ENCODE measurements around the gene OR8J1. TPM values are rescaled to one million over a fixed set of nuclear protein-coding genes. Genes with fewer than 3 reads are reported as not detected.

The OR8J1 gene
- polyA plus RNA-seq, 1 donor (not counting 4 experiments of a cell fraction or from before 2014, with no cell fraction given): not detected

DNA sequence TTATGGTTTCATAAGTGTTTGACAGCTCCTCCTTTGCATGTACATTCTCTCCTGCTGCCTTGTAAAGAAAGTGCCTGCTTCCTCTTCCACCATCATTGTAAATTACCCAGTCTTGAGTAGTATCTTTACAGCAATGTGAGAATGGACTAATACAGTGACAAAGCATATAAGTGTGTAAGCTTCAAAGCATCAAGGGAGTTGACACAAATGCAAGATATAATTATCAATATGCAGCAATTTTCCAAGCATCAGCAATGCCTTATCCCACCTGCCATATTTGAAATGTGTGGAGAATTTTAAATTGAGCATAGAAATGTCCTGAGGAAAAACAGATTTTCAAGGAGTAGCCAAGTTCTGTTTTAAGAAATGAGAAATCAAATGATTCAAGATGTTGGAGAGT is 56.7 kb downstream of the OR8J1 start:
- Histone ChIP-seq H2AFZ (ENCODE audit: control insufficient read depth, low read length) (no peak overlapping the region), H3K27ac (ENCODE audit: control insufficient read depth, insufficient read depth, low read length) (no peak overlapping the region), H3K27me3 (ENCODE audit: control insufficient read depth, extremely low read depth, insufficient read depth, low read length) (no peaks in the 10 kb centered on the region), H3K9ac (ENCODE audit: control insufficient read depth, extremely low read depth, insufficient read depth, low read length) (no peak overlapping the region), H3K4me2 (ENCODE audit: control insufficient read depth, extremely low read depth, insufficient read depth, low read depth, low read length) (no peak overlapping the region), H3K4me3 (ENCODE audit: control insufficient read depth in 2 of 3, extremely low read depth in 1 of 3, insufficient read depth in 2 of 3, low read depth in 1 of 3, low read length in 3 of 3) (no peak overlapping the region), H3K9me1 (ENCODE audit: control insufficient read depth, extremely low read depth, insufficient read depth, low read length) (no peaks in the 10 kb centered on the region), H3K4me1 (ENCODE audit: control insufficient read depth, extremely low read depth, insufficient read depth, low read length) (no peaks in the 10 kb centered on the region), H3K9me3 (ENCODE audit: control insufficient read depth, low read depth, low read length) (no peaks in the 10 kb centered on the region), H3K79me2 (ENCODE audit: control insufficient read depth, insufficient read depth, low read length) (no peaks in the 10 kb centered on the region), H3K36me3 (ENCODE audit: control insufficient read depth in 2 of 2, extremely low read depth in 1 of 2, insufficient read depth in 2 of 2, low read length in 2 of 2) (no peaks in the 10 kb centered on the region), H4K20me1 (ENCODE audit: control insufficient read depth, extremely low read depth, insufficient read depth, low read length) (no peaks in the 10 kb centered on the region)
- dilution Hi-C loops (cut with MboI; ENCODE audit: extremely low pct_ligation_motif_present, low sequenced_read_pairs): no loop called here
- DNase-seq (ENCODE audit: low read depth, low spot score) (no peak), FAIRE-seq (no peak)
- TF ChIP-seq, protein P1, sequence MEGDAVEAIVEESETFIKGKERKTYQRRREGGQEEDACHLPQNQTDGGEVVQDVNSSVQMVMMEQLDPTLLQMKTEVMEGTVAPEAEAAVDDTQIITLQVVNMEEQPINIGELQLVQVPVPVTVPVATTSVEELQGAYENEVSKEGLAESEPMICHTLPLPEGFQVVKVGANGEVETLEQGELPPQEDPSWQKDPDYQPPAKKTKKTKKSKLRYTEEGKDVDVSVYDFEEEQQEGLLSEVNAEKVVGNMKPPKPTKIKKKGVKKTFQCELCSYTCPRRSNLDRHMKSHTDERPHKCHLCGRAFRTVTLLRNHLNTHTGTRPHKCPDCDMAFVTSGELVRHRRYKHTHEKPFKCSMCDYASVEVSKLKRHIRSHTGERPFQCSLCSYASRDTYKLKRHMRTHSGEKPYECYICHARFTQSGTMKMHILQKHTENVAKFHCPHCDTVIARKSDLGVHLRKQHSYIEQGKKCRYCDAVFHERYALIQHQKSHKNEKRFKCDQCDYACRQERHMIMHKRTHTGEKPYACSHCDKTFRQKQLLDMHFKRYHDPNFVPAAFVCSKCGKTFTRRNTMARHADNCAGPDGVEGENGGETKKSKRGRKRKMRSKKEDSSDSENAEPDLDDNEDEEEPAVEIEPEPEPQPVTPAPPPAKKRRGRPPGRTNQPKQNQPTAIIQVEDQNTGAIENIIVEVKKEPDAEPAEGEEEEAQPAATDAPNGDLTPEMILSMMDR (optimal IDR thresholded peaks at IDR 0.05 in 1 of 3, IDR thresholded peaks at IDR 0.05 in 1 of 3, conservative IDR thresholded peaks at IDR 0.05 in 1 of 3; ENCODE audit: extremely low read depth in 1 of 3, insufficient read depth in 2 of 3, low read length in 3 of 3): no peak
- no peak for TF ChIP-seq EZH2 (IDR thresholded peaks at IDR 0.05; ENCODE audit: low read length)

Other genes with a start within 250 kb of the OR8J1 start
- gene OR8H3, start 231.9 kb upstream of the OR8J1 start, polyA plus RNA-seq: not detected in 3 replicates
- gene OR8J3, start 214.1 kb upstream of the OR8J1 start, polyA plus RNA-seq: not detected in 3 replicates
- not detected in 3 replicates for gene OR8K5, start 194.0 kb upstream of the OR8J1 start, polyA plus RNA-seq
- not detected in 3 replicates for gene OR5J2, start 177.7 kb upstream of the OR8J1 start, polyA plus RNA-seq
- not detected in 3 replicates for gene OR5T2, start 120.0 kb upstream of the OR8J1 start, polyA plus RNA-seq
- gene OR5T3, start 102.0 kb upstream of the OR8J1 start, polyA plus RNA-seq: not detected in 3 replicates
- not detected in 3 replicates for gene OR5T1, start 80.1 kb upstream of the OR8J1 start, polyA plus RNA-seq
- gene OR8H1, start 62.0 kb upstream of the OR8J1 start, polyA plus RNA-seq: not detected in 3 replicates
- gene OR8K3, start 39.1 kb upstream of the OR8J1 start, polyA plus RNA-seq: not detected in 3 replicates
- not detected in 3 replicates for gene OR8K1, start 8.3 kb upstream of the OR8J1 start, polyA plus RNA-seq
- not detected in 3 replicates for gene OR8U1, start 21.3 kb downstream of the OR8J1 start, polyA plus RNA-seq
- gene OR5AL1, start 58.4 kb downstream of the OR8J1 start, polyA plus RNA-seq: not detected in 3 replicates
- gene OR5M3, start 119.1 kb downstream of the OR8J1 start, polyA plus RNA-seq: not detected in 3 replicates
- gene OR5M8, start 137.1 kb downstream of the OR8J1 start, polyA plus RNA-seq: not detected in 3 replicates
- gene OR5M11, start 189.0 kb downstream of the OR8J1 start, polyA plus RNA-seq: not detected in 3 replicates
- gene OR5M10, start 223.4 kb downstream of the OR8J1 start, polyA plus RNA-seq: not detected in 3 replicates

Measured in keratinocyte (primary cell).